HEK293 (cell line): ENCODE data around the gene NR0B2.
A peak's percentile ranks its signal among the peaks of the same experiment; 100 is the strongest.

Experiments
- ATF2 ChIP-seq: fragments of 450-650 bp; formaldehyde crosslinking; IDR thresholded peaks from 2 replicates; pipeline ENCODE4 v1.5.1; 2016; ENCODE audit warnings: missing biosample characterization, missing genetic modification characterization, low read depth
- BCL6B ChIP-seq: fragments of 450-650 bp; formaldehyde crosslinking; IDR thresholded peaks from 2 replicates; pipeline ENCODE4 v1.5.1; 2017; ENCODE audit warnings: missing biosample characterization, missing genetic modification characterization
- GLIS1 ChIP-seq: fragments of 450-650 bp; formaldehyde crosslinking; IDR thresholded peaks from 2 replicates; pipeline ENCODE4 v1.5.1; 2016; ENCODE audit warnings: missing biosample characterization, missing genetic modification characterization
- MEIS1 ChIP-seq: sonication (generic); formaldehyde crosslinking; IDR thresholded peaks from 2 replicates; pipeline ENCODE4 v1.8.1; 2022; ENCODE audit warnings: missing genetic modification reagents, mild to moderate bottlenecking, borderline replicate concordance
- PRDM1 ChIP-seq: fragments of 450-650 bp; formaldehyde crosslinking; IDR thresholded peaks from 2 replicates; pipeline ENCODE4; 2016; ENCODE audit warnings: missing biosample characterization, missing genetic modification characterization
- PRDM6 ChIP-seq: fragments of 450-650 bp; formaldehyde crosslinking; IDR thresholded peaks from 2 replicates; pipeline ENCODE4 v1.5.1; 2017; ENCODE audit warnings: missing biosample characterization, missing genetic modification characterization
- REPIN1 ChIP-seq: fragments of 450-650 bp; formaldehyde crosslinking; IDR thresholded peaks from 2 replicates; pipeline ENCODE4 v1.5.1; 2017; ENCODE audit warnings: missing biosample characterization, missing genetic modification characterization, low read depth
- ZBTB11 ChIP-seq: fragments of 450-650 bp; formaldehyde crosslinking; conservative IDR thresholded peaks from 2 replicates; pipeline ENCODE4 v1.5.1; 2016; ENCODE audit warnings: low read depth, missing biosample characterization, missing genetic modification characterization
- ZBTB8A ChIP-seq: fragments of 450-650 bp; formaldehyde crosslinking; IDR thresholded peaks from 2 replicates; pipeline ENCODE4 v1.5.1; 2016; ENCODE audit warnings: missing biosample characterization, missing genetic modification characterization
- ZFHX2 ChIP-seq: fragments of 450-650 bp; formaldehyde crosslinking; conservative IDR thresholded peaks from 2 replicates; pipeline ENCODE4 v1.5.1; 2016; ENCODE audit warnings: missing biosample characterization, missing genetic modification characterization
- ZNF148 ChIP-seq: fragments of 450-650 bp; formaldehyde crosslinking; IDR thresholded peaks from 2 replicates; pipeline ENCODE4 v1.5.0; 2017; ENCODE audit warnings: missing biosample characterization, missing genetic modification characterization, borderline replicate concordance
- ZNF2 ChIP-seq: fragments of 450-650 bp; formaldehyde crosslinking; IDR thresholded peaks from 2 replicates; pipeline ENCODE4 v1.5.1; 2016; ENCODE audit warnings: missing biosample characterization, missing genetic modification characterization
- ZNF26 ChIP-seq: fragments of 450-650 bp; formaldehyde crosslinking; IDR thresholded peaks from 2 replicates; pipeline ENCODE4 v1.5.1; 2016; ENCODE audit warnings: missing biosample characterization, missing genetic modification characterization
- ZNF266 ChIP-seq: fragments of 450-650 bp; formaldehyde crosslinking; IDR thresholded peaks from 2 replicates; pipeline ENCODE4 v1.5.1; 2016; ENCODE audit warnings: missing biosample characterization, missing genetic modification characterization, low read depth
- ZNF280D ChIP-seq: fragments of 450-650 bp; formaldehyde crosslinking; IDR thresholded peaks from 2 replicates; pipeline ENCODE4 v1.5.1; 2016; ENCODE audit warnings: missing biosample characterization, missing genetic modification characterization
- ZNF302 ChIP-seq: fragments of 450-650 bp; formaldehyde crosslinking; IDR thresholded peaks from 2 replicates; pipeline ENCODE4 v1.5.1; 2016; ENCODE audit warnings: missing biosample characterization, missing genetic modification characterization, low read depth
- ZNF350 ChIP-seq: fragments of 450-650 bp; formaldehyde crosslinking; IDR thresholded peaks from 2 replicates; pipeline ENCODE4 v1.5.0; 2017; ENCODE audit warnings: missing biosample characterization, mild to moderate bottlenecking, missing genetic modification characterization
- ZNF580 ChIP-seq: fragments of 450-650 bp; formaldehyde crosslinking; IDR thresholded peaks from 2 replicates; pipeline ENCODE4 v1.5.1; 2016; ENCODE audit warnings: missing biosample characterization, missing genetic modification characterization
- ZNF596 ChIP-seq: fragments of 450-650 bp; IDR thresholded peaks from 2 replicates; pipeline ENCODE4 v1.5.0; 2018; ENCODE audit warnings: missing biosample characterization, mild to moderate bottlenecking, missing genetic modification characterization, moderate library complexity
- ZNF626 ChIP-seq: fragments of 450-650 bp; sonication (Bioruptor Pico); formaldehyde crosslinking; IDR thresholded peaks from 2 replicates; pipeline ENCODE4 v1.5.1; 2018; ENCODE audit warnings: missing biosample characterization, missing genetic modification characterization, inconsistent platforms
- ZNF777 ChIP-seq: fragments of 450-650 bp; formaldehyde crosslinking; IDR thresholded peaks from 2 replicates; pipeline ENCODE4 v1.5.1; 2017; ENCODE audit warnings: missing biosample characterization, missing genetic modification characterization, borderline replicate concordance
- ZXDB ChIP-seq: fragments of 450-650 bp; formaldehyde crosslinking; IDR thresholded peaks from 2 replicates; pipeline ENCODE4 v1.5.1; 2016; ENCODE audit warnings: missing biosample characterization, missing genetic modification characterization

Gene NR0B2

GRCh38 chr1:26900001-26900814, 13.6 kb downstream of the NR0B2 start, which contains the start of gene GPATCH3 (continued):
- TF ChIP-seq ATF2: no peak
- no peak for TF ChIP-seq ZNF280D (tag by site-specific recombination)
- TF ChIP-seq ZBTB11 (tag by site-specific recombination): peak; percentile 26; the same call in 1 of the 2 replicates
- peak; percentile 33; the same call in 1 of the 2 replicates for TF ChIP-seq ZBTB8A
- TF ChIP-seq ZNF26: no peak
- no peak for TF ChIP-seq ZNF596 (tag by site-specific recombination)
- TF ChIP-seq ZFHX2 (tag by site-specific recombination): no peak; the same call in 1 of the 2 replicates
- no peak for TF ChIP-seq REPIN1 (tag by site-specific recombination)
- no peak for TF ChIP-seq ZNF302 (tag by site-specific recombination)
- no peak for TF ChIP-seq ZNF148 (tag by site-specific recombination)
- peak; percentile 84 for TF ChIP-seq ZNF2 (tag by site-specific recombination)
- no peak for TF ChIP-seq PRDM1 (tag by site-specific recombination)
- no peak for TF ChIP-seq BCL6B (tag by site-specific recombination)
- no peak for TF ChIP-seq ZNF626
- TF ChIP-seq ZXDB (tag by site-specific recombination): peak; percentile 100
- no peak for TF ChIP-seq GLIS1 (tag by site-specific recombination)
- no peak for TF ChIP-seq MEIS1 (CRISPR knock-in tag)
- TF ChIP-seq PRDM6 (tag by site-specific recombination): no peak
- TF ChIP-seq ZNF777 (tag by site-specific recombination): no peak
- peak; percentile 80 for TF ChIP-seq ZNF580 (tag by site-specific recombination)
- no peak for TF ChIP-seq ZNF266 (tag by site-specific recombination)
- TF ChIP-seq ZNF350 (tag by site-specific recombination): no peak
